Suprapubic skin (tissue), 4 donors: ENCODE results near the gene ATL2.

Experiments used
- CTCF ChIP-seq, 2 donors: fragments of 200-600 bp in 1 of 2; fragments of 450-650 bp in 1 of 2; sonication (generic) in 1 of 2; IDR thresholded peaks; one replicate each; pipeline ENCODE4 v1.5.1; 2016 to 2019; ENCODE audit warnings: antibody characterized with exemption in 2 of 2, mild to moderate bottlenecking in 1 of 2, moderate library complexity in 1 of 2
- EP300 ChIP-seq: sonication (generic); formaldehyde crosslinking; IDR thresholded peaks from one replicate; pipeline ENCODE4 v1.6.1; 2017; ENCODE audit warnings: antibody characterized with exemption
- POLR2A ChIP-seq, 2 donors: fragments of 450-650 bp; IDR thresholded peaks; one replicate each; pipeline ENCODE4 v1.6.1; 2017; ENCODE audit warnings: antibody characterized with exemption in 2 of 2, mild to moderate bottlenecking in 2 of 2, moderate library complexity in 2 of 2
- POLR2AphosphoS5 ChIP-seq, 3 donors: sonication (generic); formaldehyde crosslinking; IDR thresholded peaks; one replicate each; pipeline ENCODE4 v1.6.1; 2017; ENCODE audit warnings: antibody characterized with exemption in 3 of 3

- no peak for TF ChIP-seq CTCF (IDR thresholded peaks at IDR 0.05)
- TF ChIP-seq EP300, result no peak
- TF ChIP-seq POLR2A (IDR thresholded peaks at IDR 0.05), result no peak
- TF ChIP-seq POLR2AphosphoS5 (IDR thresholded peaks at IDR 0.05), result no peak
Measured at GRCh38 chr2:38266382-38267061, 110.6 kb downstream of the ATL2 start.
